Neural crest cell (in vitro differentiated cells): ENCODE measurements around the gene TMEM87A. TPM values are rescaled to one million over a fixed set of nuclear protein-coding genes. Genes with fewer than 3 reads are reported as not detected.

Experiments used
- DNase-seq: peaks from one replicate; pipeline ENCODE4 v3.0.0; 2021; ENCODE audit warnings: low read depth, mixed read lengths, low spot score
- H3K27ac Mint-ChIP-seq: one replicate; pipeline ENCODE4 v1.8.0; 2021; ENCODE audit warnings: mild to moderate bottlenecking, mixed read lengths; ENCODE audit not compliant: unreplicated experiment
- H3K27me3 Mint-ChIP-seq: 2 replicates; pipeline ENCODE4 v1.8.0; 2021; ENCODE audit warnings: low read depth, mild to moderate bottlenecking, mixed read lengths
- H3K36me3 Mint-ChIP-seq: 2 replicates; pipeline ENCODE4 v1.8.0; 2021; ENCODE audit warnings: low read depth, mild to moderate bottlenecking, mixed read lengths
- H3K4me1 Mint-ChIP-seq: 2 replicates; pipeline ENCODE4 v1.8.0; 2021; ENCODE audit warnings: mixed read lengths
- H3K4me3 Mint-ChIP-seq: one replicate; pipeline ENCODE4 v1.8.0; 2021; ENCODE audit warnings: mild to moderate bottlenecking, mixed read lengths
- H3K9me3 Mint-ChIP-seq: 2 replicates; pipeline ENCODE4 v1.8.0; 2021; ENCODE audit warnings: mixed read lengths
- CTCF ChIP-seq: fragments of 200-600 bp; sonication (generic); conservative IDR thresholded peaks from 2 replicates; pipeline ENCODE4 v1.5.0; 2021; ENCODE audit warnings: antibody characterized with exemption, mild to moderate bottlenecking
- total RNA-seq: library from RNA; stranded (reverse); gene quantifications from 2 replicates; pipeline ENCODE4 v1.2.1, GENCODE V29; 2021

Gene TMEM87A
- total RNA-seq, 1 donor from 2014 or later: 34.8 TPM

GRCh38 chr15:42285034-42285433, 11.8 kb upstream of the TMEM87A start:
- H3K9me3 Mint-ChIP-seq: no peaks in the 10 kb centered on the region
- no peaks in the 10 kb centered on the region for H3K27me3 Mint-ChIP-seq
- no peak for TF ChIP-seq CTCF
- H3K4me3 Mint-ChIP-seq: no peak overlapping the region
- no peaks in the 10 kb centered on the region for H3K36me3 Mint-ChIP-seq
- no peak for DNase-seq
- H3K27ac Mint-ChIP-seq: no peak overlapping the region
- no peaks in the 10 kb centered on the region for H3K4me1 Mint-ChIP-seq

- no peaks in the 10 kb centered on the region for H3K36me3 Mint-ChIP-seq
- no peak for TF ChIP-seq CTCF
- H3K9me3 Mint-ChIP-seq: no peaks in the 10 kb centered on the region
- H3K4me3 Mint-ChIP-seq: no peak overlapping the region
- H3K27ac Mint-ChIP-seq: no peak overlapping the region
- no peak for DNase-seq
- no peaks in the 10 kb centered on the region for H3K4me1 Mint-ChIP-seq
- H3K27me3 Mint-ChIP-seq: no peaks in the 10 kb centered on the region
Observed at GRCh38 chr15:42284551-42284950, 11.3 kb upstream of the TMEM87A start.

GRCh38 chr15:42283671-42284070, 10.4 kb upstream of the TMEM87A start:
- Mint-ChIP-seq H3K27ac (no peak overlapping the region), H3K9me3 (no peaks in the 10 kb centered on the region), H3K4me1 (no peaks in the 10 kb centered on the region), H3K4me3 (no peak overlapping the region), H3K36me3 (no peaks in the 10 kb centered on the region), H3K27me3 (no peaks in the 10 kb centered on the region)
- TF ChIP-seq CTCF: no peak
- no peak for DNase-seq

- no peak overlapping the region for H3K27ac Mint-ChIP-seq
- no peaks in the 10 kb centered on the region for H3K9me3 Mint-ChIP-seq
- H3K36me3 Mint-ChIP-seq: no peaks in the 10 kb centered on the region
- TF ChIP-seq CTCF: no peak
- DNase-seq: no peak
- H3K4me3 Mint-ChIP-seq: no peak overlapping the region
- no peaks in the 10 kb centered on the region for H3K4me1 Mint-ChIP-seq
- no peaks in the 10 kb centered on the region for H3K27me3 Mint-ChIP-seq
Observed at GRCh38 chr15:42282926-42283325, 9.7 kb upstream of the TMEM87A start.

- no peaks in the 10 kb centered on the region for H3K4me1 Mint-ChIP-seq
- TF ChIP-seq CTCF: no peak
- H3K27ac Mint-ChIP-seq: no peak overlapping the region
- H3K27me3 Mint-ChIP-seq: no peaks in the 10 kb centered on the region
- no peak overlapping the region for H3K4me3 Mint-ChIP-seq
- no peak for DNase-seq
- no peaks in the 10 kb centered on the region for H3K9me3 Mint-ChIP-seq
- H3K36me3 Mint-ChIP-seq: no peaks in the 10 kb centered on the region
Observed at GRCh38 chr15:42282344-42282743, 9.1 kb upstream of the TMEM87A start.

GRCh38 chr15:42279234-42279723, 6.0 kb upstream of the TMEM87A start:
- Mint-ChIP-seq H3K4me1 (peaks cover 20% of the 10 kb centered on the region), H3K36me3 (no peaks in the 10 kb centered on the region), H3K4me3 (no peak overlapping the region), H3K27me3 (no peaks in the 10 kb centered on the region), H3K9me3 (no peaks in the 10 kb centered on the region), H3K27ac (no peak overlapping the region)
- DNase-seq: no peak
- TF ChIP-seq CTCF: no peak
